Measurements from ENCODE around the gene TSSK3.
"Not testable (repeated sequence)": the region's sequence is repeated elsewhere in the genome, so short reads cannot be mapped to it uniquely, and the experiment has no call there.

TSSK3 gene

GRCh38 chr1:32339363-32339978 lies 22.9 kb upstream of the TSSK3 start:
- DNase-seq, result peak; percentile 56

GRCh38 chr1:32341186-32341757 lies 21.1 kb upstream of the TSSK3 start:
- no peak for DNase-seq

GRCh38 chr1:32341971-32342370 lies 20.4 kb upstream of the TSSK3 start:
- DNase-seq, result no peak

GRCh38 chr1:32342704-32343103 lies 19.6 kb upstream of the TSSK3 start:
- DNase-seq, result no peak

GRCh38 chr1:32345289-32345827 lies 17.0 kb upstream of the TSSK3 start:
- no peak for DNase-seq

GRCh38 chr1:32346532-32347157 lies 15.7 kb upstream of the TSSK3 start:
- no peak for DNase-seq

GRCh38 chr1:32349211-32349708 lies 13.1 kb upstream of the TSSK3 start:
- no peak for DNase-seq

- peak; percentile 79 for DNase-seq
Measured at GRCh38 chr1:32350785-32351398, 11.4 kb upstream of the TSSK3 start.

GRCh38 chr1:32351399-32352238 lies 10.7 kb upstream of the TSSK3 start:
- peak; percentile 91 for DNase-seq

GRCh38 chr1:32352239-32352745 lies 10.0 kb upstream of the TSSK3 start:
- no peak for DNase-seq

GRCh38 chr1:32352831-32353383 lies 9.4 kb upstream of the TSSK3 start:
- no peak for DNase-seq

- DNase-seq, result no peak
Measured at GRCh38 chr1:32353431-32353830, 8.9 kb upstream of the TSSK3 start.

- no peak for DNase-seq
Measured at GRCh38 chr1:32353886-32354570, 8.3 kb upstream of the TSSK3 start.

- DNase-seq, result not testable (repeated sequence)
Measured at GRCh38 chr1:32355778-32356177, 6.6 kb upstream of the TSSK3 start.

GRCh38 chr1:32356478-32356877 lies 5.9 kb upstream of the TSSK3 start:
- DNase-seq, result no peak

GRCh38 chr1:32357614-32358013 lies 4.7 kb upstream of the TSSK3 start:
- DNase-seq, result no peak

- no peak for DNase-seq
Measured at GRCh38 chr1:32358435-32358834, 3.9 kb upstream of the TSSK3 start.

- DNase-seq, result no peak
Measured at GRCh38 chr1:32361308-32361673, 1.0 kb upstream of the TSSK3 start.

GRCh38 chr1:32361674-32362473 lies 465 bp upstream of the TSSK3 start:
- peak; percentile 29 for DNase-seq

- no peak for DNase-seq
Measured at GRCh38 chr1:32363713-32364112, 1.4 kb downstream of the TSSK3 start.

- no peak for DNase-seq
Measured at GRCh38 chr1:32364836-32365235, 2.5 kb downstream of the TSSK3 start.

All from stimulated activated CD4-positive, alpha-beta T cell treated with anti-CD3 and anti-CD28 coated beads, Interleukin-4, amount 100 ng/mL, for 24 hours (primary cell).